Measurements from ENCODE around the gene MEST. TPM values are rescaled to one million over a fixed set of nuclear protein-coding genes. Genes with fewer than 3 reads are reported as not detected.

The MEST gene
- total RNA-seq, 1 experiment from 2014 or later: 37.4 TPM

DNA sequence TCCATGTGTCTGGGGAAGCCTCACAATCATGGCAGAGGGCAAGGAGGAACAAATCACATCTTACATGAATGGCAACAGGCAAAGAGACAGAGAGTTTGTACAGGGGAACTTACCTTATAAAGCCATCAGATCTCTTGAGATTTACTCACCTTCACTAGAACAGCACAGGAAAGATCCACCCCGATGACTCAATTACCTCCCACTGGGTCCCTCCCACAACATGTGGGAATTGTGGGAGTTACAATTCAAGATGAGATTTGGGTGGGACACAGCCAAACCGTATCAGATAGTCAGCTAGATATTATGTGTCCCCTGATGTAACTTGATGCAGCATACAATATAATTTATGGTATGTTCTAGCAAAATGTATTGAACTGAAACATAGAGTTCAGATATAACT is 36.9 kb upstream of the MEST start:
- no peak for DNase-seq (ENCODE audit: low spot score)
- CTCF ChIA-PET: no interaction called here

DNA sequence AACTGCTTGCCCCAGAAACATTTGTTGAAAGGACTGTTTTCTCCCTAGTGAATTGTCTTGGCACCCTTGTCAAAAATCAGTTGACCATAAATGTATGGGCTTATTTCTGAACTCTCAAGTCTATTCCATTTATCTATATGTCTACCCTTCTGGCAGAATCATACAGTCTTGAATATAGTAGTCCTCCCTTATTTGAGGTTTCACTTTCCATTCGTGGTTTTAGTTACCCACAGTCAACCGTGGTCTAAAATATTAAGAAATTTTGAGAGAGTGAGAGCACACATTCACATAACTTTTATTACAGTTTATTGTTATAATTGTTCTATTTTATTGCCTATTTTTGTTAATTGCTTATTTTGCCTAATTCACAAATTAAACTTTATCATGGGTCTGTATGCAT is 33.6 kb upstream of the MEST start:
- Histone ChIP-seq H3K9me3 (ENCODE audit: low read depth, low read length, poor library complexity, severe bottlenecking) (peaks cover 12% of the 10 kb centered on the region), H3K4me3 (ENCODE audit: low read depth, low read length, poor library complexity, severe bottlenecking) (no peak overlapping the region), H3K27ac (ENCODE audit: low read depth, low read length, poor library complexity, severe bottlenecking) (no peak overlapping the region), H3K4me1 (ENCODE audit: insufficient read depth, low read length, poor library complexity, severe bottlenecking) (no peaks in the 10 kb centered on the region), H3K36me3 (ENCODE audit: insufficient read depth, low read length, poor library complexity, severe bottlenecking) (no peaks in the 10 kb centered on the region), H3K27me3 (replicated peaks; ENCODE audit: insufficient read depth, low read depth, low read length, poor library complexity) (no peaks in the 10 kb centered on the region)
- ChIA-PET CTCF (no interaction called here), POLR2A (ENCODE audit: low non-redundant PET) (no interaction called here)
- no TSS peak for BruUV-seq (replicated peaks)
- intact Hi-C loops (cut with micrococcal nuclease; ENCODE audit: unreplicated experiment): no loop called here
- TF ChIP-seq, protein P1, sequence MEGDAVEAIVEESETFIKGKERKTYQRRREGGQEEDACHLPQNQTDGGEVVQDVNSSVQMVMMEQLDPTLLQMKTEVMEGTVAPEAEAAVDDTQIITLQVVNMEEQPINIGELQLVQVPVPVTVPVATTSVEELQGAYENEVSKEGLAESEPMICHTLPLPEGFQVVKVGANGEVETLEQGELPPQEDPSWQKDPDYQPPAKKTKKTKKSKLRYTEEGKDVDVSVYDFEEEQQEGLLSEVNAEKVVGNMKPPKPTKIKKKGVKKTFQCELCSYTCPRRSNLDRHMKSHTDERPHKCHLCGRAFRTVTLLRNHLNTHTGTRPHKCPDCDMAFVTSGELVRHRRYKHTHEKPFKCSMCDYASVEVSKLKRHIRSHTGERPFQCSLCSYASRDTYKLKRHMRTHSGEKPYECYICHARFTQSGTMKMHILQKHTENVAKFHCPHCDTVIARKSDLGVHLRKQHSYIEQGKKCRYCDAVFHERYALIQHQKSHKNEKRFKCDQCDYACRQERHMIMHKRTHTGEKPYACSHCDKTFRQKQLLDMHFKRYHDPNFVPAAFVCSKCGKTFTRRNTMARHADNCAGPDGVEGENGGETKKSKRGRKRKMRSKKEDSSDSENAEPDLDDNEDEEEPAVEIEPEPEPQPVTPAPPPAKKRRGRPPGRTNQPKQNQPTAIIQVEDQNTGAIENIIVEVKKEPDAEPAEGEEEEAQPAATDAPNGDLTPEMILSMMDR (conservative IDR thresholded peaks at IDR 0.05; ENCODE audit: low read depth, low read length): no peak
- no peak for TF ChIP-seq EZH2 (IDR thresholded peaks at IDR 0.05; ENCODE audit: borderline replicate concordance, low read depth, low read length, poor library complexity, severe bottlenecking)
- no peak for DNase-seq (ENCODE audit: low spot score)

More for the DNA sequence above, 36.9 kb upstream of the MEST start:
- H3K36me3 ChIP-seq (ENCODE audit: insufficient read depth, low read length, poor library complexity, severe bottlenecking): no peaks in the 10 kb centered on the region
- H3K27me3 ChIP-seq (replicated peaks; ENCODE audit: insufficient read depth, low read depth, low read length, poor library complexity): no peaks in the 10 kb centered on the region
- TF ChIP-seq EZH2 (IDR thresholded peaks at IDR 0.05; ENCODE audit: borderline replicate concordance, low read depth, low read length, poor library complexity, severe bottlenecking): no peak
- TF ChIP-seq, protein P1 (conservative IDR thresholded peaks at IDR 0.05; ENCODE audit: low read depth, low read length): no peak
- H3K9me3 ChIP-seq (ENCODE audit: low read depth, low read length, poor library complexity, severe bottlenecking): peaks cover 12% of the 10 kb centered on the region
- H3K27ac ChIP-seq (ENCODE audit: low read depth, low read length, poor library complexity, severe bottlenecking): no peak overlapping the region
- no peaks in the 10 kb centered on the region for H3K4me1 ChIP-seq (ENCODE audit: insufficient read depth, low read length, poor library complexity, severe bottlenecking)
- POLR2A ChIA-PET (ENCODE audit: low non-redundant PET): no interaction called here
- no TSS peak for BruUV-seq (replicated peaks)
- H3K4me3 ChIP-seq (ENCODE audit: low read depth, low read length, poor library complexity, severe bottlenecking): no peak overlapping the region
- intact Hi-C loops (cut with micrococcal nuclease; ENCODE audit: unreplicated experiment): no loop called here

DNA sequence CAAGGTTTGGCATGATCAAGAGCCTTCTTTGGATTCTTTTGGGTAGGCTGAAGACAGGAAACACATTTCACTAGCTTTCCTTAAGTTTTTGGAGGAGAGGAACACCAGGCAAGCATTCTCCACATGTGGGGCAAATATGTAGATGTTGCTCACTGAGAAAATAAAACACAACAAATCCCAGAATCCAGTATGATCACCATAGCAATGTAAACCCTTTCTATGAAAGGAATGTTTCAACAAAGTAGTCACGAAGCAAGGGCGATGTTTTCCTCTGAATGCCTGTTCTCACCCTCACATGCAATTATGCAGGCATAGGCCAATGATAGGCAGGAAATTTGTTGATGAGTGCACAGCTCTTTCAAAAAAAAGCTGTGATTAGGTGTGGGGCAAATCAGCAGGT is 30.6 kb upstream of the MEST start:
- Histone ChIP-seq H3K27ac (ENCODE audit: low read depth, low read length, poor library complexity, severe bottlenecking) (no peak overlapping the region), H3K9me3 (ENCODE audit: low read depth, low read length, poor library complexity, severe bottlenecking) (peaks cover 12% of the 10 kb centered on the region), H3K4me3 (ENCODE audit: low read depth, low read length, poor library complexity, severe bottlenecking) (no peak overlapping the region), H3K36me3 (ENCODE audit: insufficient read depth, low read length, poor library complexity, severe bottlenecking) (no peaks in the 10 kb centered on the region), H3K4me1 (ENCODE audit: insufficient read depth, low read length, poor library complexity, severe bottlenecking) (no peaks in the 10 kb centered on the region), H3K27me3 (replicated peaks; ENCODE audit: insufficient read depth, low read depth, low read length, poor library complexity) (no peaks in the 10 kb centered on the region)
- TF ChIP-seq, protein P1 (conservative IDR thresholded peaks at IDR 0.05; ENCODE audit: low read depth, low read length): no peak
- TF ChIP-seq EZH2 (IDR thresholded peaks at IDR 0.05; ENCODE audit: borderline replicate concordance, low read depth, low read length, poor library complexity, severe bottlenecking): no peak
- POLR2A ChIA-PET (ENCODE audit: low non-redundant PET): no interaction called here
- CTCF ChIA-PET: no interaction called here
- intact Hi-C loops (cut with micrococcal nuclease; ENCODE audit: unreplicated experiment): no loop called here
- BruUV-seq (replicated peaks): no TSS peak
- no peak for DNase-seq (ENCODE audit: low spot score)

Measured in A673 (cell line).